Neuronal stem cell (in vitro differentiated cells): ENCODE results near the gene ELK4.

Experiments
- DNase-seq: peaks from one replicate; pipeline ENCODE4 v3.0.0-alpha.2; 2013; ENCODE audit warnings: low spot score
- H2AFZ ChIP-seq: one replicate; pipeline ENCODE4 v1.6.1; 2013; ENCODE audit warnings: mild to moderate bottlenecking, low read length, inconsistent platforms
- H2AK5ac ChIP-seq: 2 replicates; pipeline ENCODE4 v1.6.1; 2013; ENCODE audit warnings: low read depth, mild to moderate bottlenecking, inconsistent platforms, low read length, moderate library complexity, mixed read lengths
- H2BK120ac ChIP-seq: 2 replicates; pipeline ENCODE4 v1.6.1; 2013; ENCODE audit warnings: low read depth, mild to moderate bottlenecking, inconsistent platforms, low read length, moderate library complexity, mixed read lengths
- H2BK12ac ChIP-seq: one replicate; pipeline ENCODE4 v1.6.1; 2013; ENCODE audit warnings: low read length, inconsistent platforms
- H2BK15ac ChIP-seq: 2 replicates; pipeline ENCODE4 v1.6.1; 2013; ENCODE audit warnings: mild to moderate bottlenecking, low read length, inconsistent platforms, mixed read lengths
- H2BK5ac ChIP-seq: one replicate; pipeline ENCODE4 v1.6.1; 2013; ENCODE audit warnings: inconsistent platforms, mild to moderate bottlenecking, low read length, moderate library complexity
- H3K14ac ChIP-seq: one replicate; pipeline ENCODE4 v1.6.1; 2013; ENCODE audit warnings: low read length, inconsistent platforms
- H3K18ac ChIP-seq: 2 replicates; pipeline ENCODE4 v1.6.1; 2013; ENCODE audit warnings: low read length, inconsistent platforms
- H3K23ac ChIP-seq: 2 replicates; pipeline ENCODE4 v1.6.1; 2013; ENCODE audit warnings: low read depth, mild to moderate bottlenecking, mixed read lengths, low read length, inconsistent platforms; ENCODE audit not compliant: poor library complexity
- H3K27ac ChIP-seq: replicated peaks from 3 replicates; pipeline ENCODE4 v1.5.1; 2013; ENCODE audit warnings: low read length, inconsistent platforms
- H3K27me3 ChIP-seq, 3 experiments: 2 replicates each; pipeline ENCODE4 v1.6.1; 2013; ENCODE audit warnings: low read length in 3 of 3, mild to moderate bottlenecking in 2 of 3, inconsistent platforms in 1 of 3, low read depth in 1 of 3, mixed read lengths in 1 of 3, moderate library complexity in 1 of 3; ENCODE audit not compliant: control insufficient read depth in 3 of 3, insufficient read depth in 3 of 3
- H3K36me3 ChIP-seq, 2 donors: replicated peaks in 1 of 2; 2 replicates each; pipeline ENCODE4 v1.6.1; 2013; ENCODE audit warnings: low read length in 2 of 2; ENCODE audit not compliant: control insufficient read depth in 2 of 2, insufficient read depth in 2 of 2
- H3K4ac ChIP-seq: 2 replicates; pipeline ENCODE4 v1.6.1; 2013; ENCODE audit warnings: inconsistent platforms, mild to moderate bottlenecking, low read length, moderate library complexity
- H3K4me1 ChIP-seq, 2 donors: 1 replicate in 1 of 2; 2 replicates in 1 of 2; pipeline ENCODE4 v1.6.1; 2013; ENCODE audit warnings: low read length in 2 of 2, low read depth in 1 of 2; ENCODE audit not compliant: control insufficient read depth in 2 of 2, insufficient read depth in 1 of 2
- H3K4me2 ChIP-seq: one replicate; pipeline ENCODE4 v1.6.1; 2013; ENCODE audit warnings: mild to moderate bottlenecking, low read length, inconsistent platforms; ENCODE audit not compliant: insufficient read depth, poor library complexity, severe bottlenecking
- H3K4me3 ChIP-seq, 2 donors: 2 replicates each; pipeline ENCODE4 v1.5.1; 2013; ENCODE audit warnings: low read length in 2 of 2, mild to moderate bottlenecking in 2 of 2, inconsistent platforms in 1 of 2, moderate library complexity in 1 of 2
- H3K79me1 ChIP-seq: one replicate; pipeline ENCODE4 v1.6.1; 2013; ENCODE audit warnings: low read depth, mild to moderate bottlenecking, inconsistent platforms, low read length, moderate library complexity
- H3K9ac ChIP-seq: one replicate; pipeline ENCODE4 v1.6.1; 2013; ENCODE audit warnings: mild to moderate bottlenecking, low read depth, low read length, inconsistent platforms; ENCODE audit not compliant: poor library complexity
- H3K9me3 ChIP-seq, 2 donors: replicated peaks in 1 of 2; 2 replicates each; pipeline versions ENCODE3 to v1.6.1; 2013; ENCODE audit warnings: low read length in 2 of 2, mild to moderate bottlenecking in 2 of 2, inconsistent platforms in 1 of 2, low read depth in 1 of 2, mixed read lengths in 1 of 2, moderate library complexity in 1 of 2; ENCODE audit not compliant: control insufficient read depth in 2 of 2, insufficient read depth in 1 of 2
- H4K8ac ChIP-seq: one replicate; pipeline ENCODE4 v1.6.1; 2013; ENCODE audit warnings: low read depth, mild to moderate bottlenecking, inconsistent platforms, low read length, moderate library complexity
- H4K91ac ChIP-seq: one replicate; pipeline ENCODE4 v1.6.1; 2013; ENCODE audit warnings: low read length, low read depth, mild to moderate bottlenecking, inconsistent platforms; ENCODE audit not compliant: poor library complexity
- WGBS, 2 donors: extraction: QIAGEN DNeasy Blood & Tissue Kit; methylation state at CpG; one replicate each; pipeline ENCODE4 v1.1.7; 2013; ENCODE audit warnings: missing lambda C conversion rate in 2 of 2, mixed read lengths in 1 of 2; ENCODE audit not compliant: insufficient read length in 2 of 2, insufficient replicate concordance in 1 of 2; ENCODE audit errors: extremely low coverage in 2 of 2; 5-methylcytosine and 5-hydroxymethylcytosine counted together

ELK4 gene

DNA sequence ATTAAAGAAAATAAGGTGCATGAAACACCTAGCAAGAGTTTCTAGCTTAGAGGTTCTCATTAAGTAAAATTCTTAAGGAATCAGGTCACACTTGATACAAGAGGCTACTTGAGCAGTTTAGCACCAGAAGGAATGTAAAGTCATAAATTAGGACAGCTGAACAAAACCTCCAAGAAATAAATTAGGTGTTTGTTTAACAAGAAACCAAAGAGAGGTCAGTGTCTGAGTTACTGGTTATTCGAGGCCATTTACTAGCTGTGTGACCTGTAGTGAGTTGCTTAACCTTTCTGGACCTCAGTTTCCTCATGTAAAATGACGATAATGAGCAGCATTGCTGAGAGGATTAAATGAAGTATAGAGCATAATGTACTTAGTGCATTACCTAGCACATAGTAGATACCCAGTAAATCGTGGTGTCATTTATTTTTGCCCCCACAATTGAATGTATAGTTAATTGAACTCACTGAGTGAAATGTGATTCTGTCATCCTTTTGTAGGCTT is 908 bp upstream of the ELK4 start:
- Histone ChIP-seq H3K9me3 (no peaks in the 10 kb centered on the region), H3K23ac (no peak overlapping the region), H2BK12ac (no peak overlapping the region), H3K79me1 (no peaks in the 10 kb centered on the region), H4K8ac (no peak overlapping the region), H3K9ac (no peak overlapping the region), H3K18ac (no peak overlapping the region), H3K14ac (no peak overlapping the region), H3K4ac (no peak overlapping the region), H3K27ac (no peak overlapping the region), H4K91ac (no peak overlapping the region), H3K4me1 (peaks cover 4 to 11% of the 10 kb centered on the region in 2 donors), H2BK120ac (no peak overlapping the region), H2AK5ac (no peak overlapping the region), H3K4me2 (no peak overlapping the region), H2BK5ac (no peak overlapping the region), H3K4me3 (peak overlapping the region in 1 of 2 donors; percentile 63), H2AFZ (peak overlapping the region; percentile 93), H3K27me3 (no peaks in the 10 kb centered on the region), H3K36me3 (peaks cover 2 to 3% of the 10 kb centered on the region in 2 donors), H2BK15ac (no peak overlapping the region)
- WGBS, 2 donors: no CpG with 5 or more reads among the region's 3 CpGs
- DNase-seq: no peak

DNA sequence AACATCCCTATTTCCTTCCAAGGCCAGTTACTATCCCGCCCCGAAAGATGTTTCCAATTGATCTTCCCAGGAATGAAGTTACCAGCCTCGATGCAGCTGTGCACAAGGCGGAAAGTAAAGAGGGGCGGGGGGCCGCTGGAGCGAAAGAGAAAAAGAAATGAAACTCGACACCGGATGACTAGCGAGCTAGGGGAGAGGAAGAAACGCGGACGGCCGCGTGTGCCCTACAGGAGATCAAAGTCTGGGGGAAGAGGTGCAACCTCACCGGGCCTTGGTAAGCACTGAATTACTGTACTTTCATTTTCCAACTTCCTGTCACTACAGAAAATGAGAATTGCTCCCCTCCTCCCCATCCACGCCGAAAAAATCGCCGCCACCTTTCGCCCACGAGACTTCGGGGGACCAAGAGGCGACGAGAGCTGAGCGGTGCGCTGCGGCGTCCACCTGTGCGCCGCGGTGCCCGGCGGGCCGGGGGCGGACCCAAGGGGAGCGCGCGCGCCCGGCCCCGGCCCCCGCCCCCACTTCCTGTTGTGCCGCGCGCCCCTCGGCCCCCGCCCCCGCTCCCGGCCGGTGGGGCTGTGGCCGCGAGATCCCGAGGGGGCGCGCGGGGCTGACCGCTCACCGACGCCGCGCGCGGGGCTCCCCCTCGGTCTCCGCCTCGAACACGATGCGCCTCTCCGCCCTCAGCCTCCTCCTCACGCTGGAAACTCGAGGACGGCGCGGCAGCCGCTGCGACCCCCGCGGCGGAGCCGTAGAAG is 622 bp downstream of the ELK4 start:
- Histone ChIP-seq H3K4me1 (peaks cover 4 to 8% of the 10 kb centered on the region in 2 donors), H3K4ac (no peak overlapping the region), H3K9me3 (no peaks in the 10 kb centered on the region), H2BK15ac (no peak overlapping the region), H2AK5ac (peak overlapping the region; percentile 75), H2BK12ac (no peak overlapping the region), H3K4me3 (peak overlapping the region; percentile 63 to 99), H3K9ac (peak overlapping the region; percentile 94), H3K4me2 (peak overlapping the region; percentile 66), H2BK120ac (no peak overlapping the region), H4K91ac (no peak overlapping the region), H3K18ac (peak overlapping the region; percentile 98), H3K36me3 (peaks cover 2 to 5% of the 10 kb centered on the region in 2 donors), H2AFZ (peak overlapping the region; percentile 89), H3K27ac (peak overlapping the region; percentile 99), H3K27me3 (no peaks in the 10 kb centered on the region), H4K8ac (no peak overlapping the region), H3K14ac (no peak overlapping the region), H3K23ac (peak overlapping the region; percentile 98), H2BK5ac (peak overlapping the region; percentile 93), H3K79me1 (no peaks in the 10 kb centered on the region)
- DNase-seq: peak; percentile 87
- WGBS, 2 donors: no CpG with 5 or more reads among the region's 81 CpGs

DNA sequence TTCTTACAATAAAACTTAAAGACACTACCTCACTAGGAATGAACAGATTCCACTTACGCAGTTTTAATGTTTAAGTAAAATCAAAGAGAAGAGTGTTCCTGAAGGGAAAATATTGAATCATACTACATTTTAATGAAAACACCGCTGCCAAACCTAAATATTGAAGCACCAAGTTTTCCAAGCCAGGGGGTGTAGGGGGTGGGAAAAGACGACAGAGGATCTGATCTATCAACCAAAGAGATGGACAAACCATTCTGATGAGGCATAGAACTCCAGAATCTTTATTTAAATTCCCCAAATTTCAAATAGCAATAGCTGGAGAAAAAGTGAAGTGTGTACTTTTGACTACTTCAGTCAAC is 1.2 kb downstream of the ELK4 start:
- peaks cover 4 to 5% of the 10 kb centered on the region in 2 donors for H3K36me3 ChIP-seq
- no peak overlapping the region for H4K8ac ChIP-seq
- DNase-seq: no peak
- H2BK12ac ChIP-seq: no peak overlapping the region
- H2BK15ac ChIP-seq: no peak overlapping the region
- no peak overlapping the region for H3K18ac ChIP-seq
- H3K4ac ChIP-seq: no peak overlapping the region
- no peaks in the 10 kb centered on the region for H3K9me3 ChIP-seq
- H3K27me3 ChIP-seq: no peaks in the 10 kb centered on the region
- H3K79me1 ChIP-seq: no peaks in the 10 kb centered on the region
- peak overlapping the region; percentile 63 to 99 for H3K4me3 ChIP-seq
- H3K23ac ChIP-seq: no peak overlapping the region
- peak overlapping the region; percentile 55 for H3K4me2 ChIP-seq
- no peak overlapping the region for H2BK120ac ChIP-seq
- peak overlapping the region; percentile 89 for H2AFZ ChIP-seq
- WGBS, 2 donors: no CpG with 5 or more reads among the region's 3 CpGs
- H2AK5ac ChIP-seq: no peak overlapping the region
- H4K91ac ChIP-seq: no peak overlapping the region
- no peak overlapping the region for H3K9ac ChIP-seq
- H3K4me1 ChIP-seq: peaks cover 4 to 8% of the 10 kb centered on the region in 2 donors
- H3K14ac ChIP-seq: no peak overlapping the region
- H3K27ac ChIP-seq: peak overlapping the region; percentile 99
- peak overlapping the region; percentile 93 for H2BK5ac ChIP-seq

DNA sequence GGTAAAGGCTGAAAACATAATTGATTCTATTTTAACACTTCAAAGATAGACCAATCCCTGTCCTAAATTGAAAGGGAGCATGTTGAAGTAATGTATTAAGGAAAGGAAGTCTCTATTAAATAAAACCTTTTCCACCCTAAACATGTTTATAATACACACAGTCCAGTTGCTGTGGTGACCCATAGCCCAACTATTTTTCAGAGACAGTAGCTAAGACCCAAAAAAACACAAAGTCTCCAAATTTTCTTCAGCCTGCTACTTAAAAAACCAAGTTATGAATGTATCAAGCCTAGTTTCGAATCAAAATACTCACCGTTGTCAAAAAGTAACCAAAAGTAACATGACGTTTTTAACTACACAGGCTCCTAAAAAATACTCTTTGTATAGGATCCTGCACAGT is 1.6 kb downstream of the ELK4 start:
- H2BK5ac ChIP-seq: no peak overlapping the region
- no peak for DNase-seq
- no peak overlapping the region for H4K8ac ChIP-seq
- no peak overlapping the region for H3K18ac ChIP-seq
- H3K4me1 ChIP-seq: peaks cover 4 to 8% of the 10 kb centered on the region in 2 donors
- no peak overlapping the region for H3K4ac ChIP-seq
- peak overlapping the region in 1 of 2 donors; percentile 63 for H3K4me3 ChIP-seq
- no peak overlapping the region for H3K23ac ChIP-seq
- no peak overlapping the region for H2AFZ ChIP-seq
- H3K9ac ChIP-seq: no peak overlapping the region
- H4K91ac ChIP-seq: no peak overlapping the region
- no peaks in the 10 kb centered on the region for H3K27me3 ChIP-seq
- H3K79me1 ChIP-seq: no peaks in the 10 kb centered on the region
- no peak overlapping the region for H2BK15ac ChIP-seq
- no peak overlapping the region for H2BK12ac ChIP-seq
- H2AK5ac ChIP-seq: no peak overlapping the region
- no peak overlapping the region for H3K14ac ChIP-seq
- no peaks in the 10 kb centered on the region for H3K9me3 ChIP-seq
- WGBS, 2 donors: no CpG with 5 or more reads among the region's 3 CpGs
- H3K36me3 ChIP-seq: peaks cover 4 to 5% of the 10 kb centered on the region in 2 donors
- H3K27ac ChIP-seq: no peak overlapping the region
- H2BK120ac ChIP-seq: no peak overlapping the region
- no peak overlapping the region for H3K4me2 ChIP-seq
